GM19025 (cell line): Measurements from ENCODE around the gene TBXA2R.
A peak's percentile ranks its signal among the peaks of the same experiment; 100 is the strongest.

Experiments used
- ATAC-seq: cut with Tn5 transposase; IDR thresholded peaks from one replicate; pipeline ENCODE4 v1.9.1; 2021; ENCODE audit warnings: mild to moderate bottlenecking, low read depth, moderate library complexity; ENCODE audit not compliant: unreplicated experiment

Gene TBXA2R

GRCh38 chr19:3563709-3564524, 42.8 kb downstream of the TBXA2R start:
- ATAC-seq = no peak

- ATAC-seq = peak; percentile 90
Observed at GRCh38 chr19:3557461-3558248, 49.0 kb downstream of the TBXA2R start, which contains the start of gene MFSD12. Gene MFSD12, minus strand, starts transcription at chr19:3557586. Its CDS starts 183 bp downstream, at chr19:3557403.

DNA sequence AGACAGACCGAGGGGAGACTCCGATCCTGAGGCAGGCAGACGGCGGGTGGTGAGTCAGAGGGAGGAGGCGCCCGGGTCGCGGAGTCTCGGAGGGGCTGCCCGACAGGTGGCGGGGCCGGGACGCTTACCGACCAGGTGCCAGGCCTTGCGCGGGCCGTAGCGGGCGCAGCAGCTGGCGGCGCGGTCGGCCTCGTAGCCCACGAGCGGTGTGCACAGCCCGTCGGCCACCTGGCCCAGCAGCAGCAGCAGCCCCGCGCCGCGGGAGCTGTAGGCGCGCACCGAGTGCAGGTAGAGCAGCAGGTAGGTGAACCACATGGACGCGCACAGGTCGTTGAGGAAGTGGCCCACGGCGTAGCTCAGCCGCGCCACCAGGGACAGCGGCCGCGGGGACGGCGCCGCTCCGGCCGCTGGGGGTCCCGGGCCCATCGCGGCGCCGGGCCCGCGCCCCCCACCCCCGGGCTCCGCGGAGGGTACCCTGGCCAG, 49.7 kb downstream of the TBXA2R start:
- ATAC-seq = peak; percentile 23

DNA sequence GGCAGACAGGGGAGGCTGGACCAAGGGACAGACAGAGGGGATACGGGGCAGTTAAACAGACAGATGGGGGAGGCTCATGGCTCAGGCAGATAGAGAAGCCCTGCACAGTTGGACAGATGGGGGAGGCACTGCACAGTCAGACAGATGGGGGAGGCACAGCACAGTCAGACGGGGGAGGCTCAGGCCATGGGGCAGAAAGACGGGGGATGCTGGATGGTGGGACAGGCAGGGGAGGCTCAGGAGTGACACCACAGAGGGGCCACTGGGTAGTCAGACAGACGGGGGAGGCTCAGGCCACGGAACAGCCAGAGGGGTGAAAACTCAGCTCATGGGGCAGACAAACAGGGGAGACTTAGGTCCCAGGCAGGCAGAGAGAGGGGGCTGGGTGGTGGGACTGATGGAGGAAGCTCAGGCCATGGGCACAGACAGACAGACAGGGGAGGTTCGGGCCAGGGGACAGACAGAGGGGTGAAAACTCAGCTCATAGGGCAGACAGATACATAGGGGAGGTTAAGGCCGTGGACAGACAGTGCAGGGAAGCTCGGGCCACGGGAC, 50.2 kb downstream of the TBXA2R start:
- ATAC-seq = no peak

DNA sequence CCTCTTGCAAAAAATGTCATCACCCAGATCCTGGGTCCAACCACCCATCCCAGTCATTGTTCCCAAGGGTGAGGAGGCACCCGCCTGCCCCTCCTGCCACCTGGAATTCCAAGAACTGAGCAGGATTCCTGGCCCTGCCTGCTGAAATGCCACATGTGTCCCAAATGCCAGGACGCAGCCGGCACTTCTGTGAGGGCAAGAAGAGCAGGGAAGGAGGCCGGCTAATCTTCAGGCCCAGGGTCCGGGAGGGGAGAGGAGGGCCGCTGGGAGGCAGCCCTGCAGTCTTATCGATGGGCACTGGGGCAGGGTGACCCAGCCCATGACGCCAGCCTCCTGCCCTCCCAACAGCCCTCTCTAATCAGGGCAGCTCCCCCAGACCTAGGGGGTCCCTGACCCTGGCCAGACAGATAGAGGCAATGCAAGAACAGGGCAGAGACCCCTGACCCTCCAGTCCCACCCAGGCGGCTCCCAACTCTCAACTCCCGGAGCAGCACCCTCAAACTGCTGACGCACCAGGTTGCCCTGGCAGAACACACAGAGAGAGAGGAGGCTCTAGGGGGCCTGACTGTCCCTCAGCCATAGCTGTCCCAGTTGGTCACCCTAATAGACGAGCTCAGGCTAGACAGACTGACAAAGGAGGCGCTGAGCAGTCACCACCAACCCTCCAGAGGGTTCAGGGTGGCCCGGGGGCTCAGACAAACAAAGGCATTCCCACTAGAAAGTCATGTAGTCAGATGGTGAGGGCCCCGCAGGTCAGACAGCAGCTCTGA, 50.8 kb downstream of the TBXA2R start:
- no peak for ATAC-seq

GRCh38 chr19:3554254-3555083, 52.2 kb downstream of the TBXA2R start:
- ATAC-seq = no peak

DNA sequence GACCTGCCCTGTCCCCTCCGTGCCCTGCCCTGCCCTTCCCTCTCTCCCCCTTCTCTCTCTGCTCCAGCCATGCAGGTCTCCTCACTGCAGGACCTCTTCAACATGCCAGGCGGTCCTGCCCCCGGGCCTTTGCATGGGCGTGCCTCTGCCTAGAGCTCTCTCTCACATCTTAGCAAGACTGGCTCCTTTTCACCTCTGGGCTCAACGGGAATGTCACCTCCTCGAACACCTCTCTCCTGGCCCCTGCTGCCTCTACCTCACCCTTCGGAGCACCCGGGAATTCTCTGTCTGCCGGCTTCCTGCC, 54.9 kb downstream of the TBXA2R start:
- no peak for ATAC-seq

- no peak for ATAC-seq
Observed at GRCh38 chr19:3550947-3551791, 55.5 kb downstream of the TBXA2R start.

- no peak for ATAC-seq
Observed at GRCh38 chr19:3549816-3550215, 56.9 kb downstream of the TBXA2R start.

GRCh38 chr19:3548606-3549005, 58.1 kb downstream of the TBXA2R start:
- ATAC-seq = no peak

GRCh38 chr19:3547767-3548282, 58.9 kb downstream of the TBXA2R start:
- no peak for ATAC-seq

GRCh38 chr19:3547301-3547731, 59.4 kb downstream of the TBXA2R start:
- ATAC-seq = no peak

GRCh38 chr19:3546119-3546518, 60.6 kb downstream of the TBXA2R start:
- no peak for ATAC-seq

DNA sequence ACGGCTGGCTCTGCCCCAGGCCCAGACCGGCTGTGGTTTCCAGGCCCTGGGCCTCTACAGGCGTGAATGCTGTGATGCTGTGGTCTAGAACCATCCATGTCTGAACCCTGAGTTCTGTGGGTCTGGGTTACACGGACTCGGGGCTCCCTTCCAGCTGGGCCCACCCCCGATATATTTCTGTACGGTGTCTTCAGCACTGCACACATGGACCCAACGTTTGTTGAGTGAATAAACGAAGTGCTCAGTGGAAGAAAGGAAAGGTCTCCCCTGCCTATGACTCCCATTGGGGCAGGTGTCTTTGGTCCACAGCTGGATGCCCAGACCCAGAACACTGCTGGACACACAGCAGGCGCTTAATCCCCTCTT, 61.0 kb downstream of the TBXA2R start:
- no peak for ATAC-seq

- ATAC-seq = no peak
Observed at GRCh38 chr19:3544742-3545668, 61.7 kb downstream of the TBXA2R start.
